Thoracic aorta (tissue), 2 donors: ENCODE results near the gene PHIP. TPM values are rescaled to one million over a fixed set of nuclear protein-coding genes. Genes with fewer than 3 reads are reported as not detected.

Source experiments
- ATAC-seq: fragments of 150-250 bp; one replicate; pipeline ENCODE4 v1.8.0; 2017; ENCODE audit warnings: low read depth; ENCODE audit not compliant: insufficient number of reproducible peaks, low FRiP score
- DNase-seq: peaks from one replicate; pipeline ENCODE4 v3.0.0-alpha.2; 2020; ENCODE audit warnings: low spot score
- H3K27ac ChIP-seq, 2 donors: fragments of 200-600 bp; sonication (generic); 1 replicate in 1 of 2; 2 replicates in 1 of 2; pipeline ENCODE4 v1.5.1; 2016; ENCODE audit warnings: mild to moderate bottlenecking in 2 of 2, moderate library complexity in 2 of 2
- H3K27me3 ChIP-seq: fragments of 200-600 bp; sonication (generic); replicated peaks from 2 replicates; pipeline ENCODE4 v1.6.0; 2016; ENCODE audit warnings: mild to moderate bottlenecking; ENCODE audit not compliant: insufficient read depth
- H3K36me3 ChIP-seq: fragments of 200-600 bp; sonication (generic); one replicate; pipeline ENCODE4 v1.5.1; 2016
- H3K4me1 ChIP-seq, 2 donors: fragments of 200-600 bp; sonication (generic); 1 replicate in 1 of 2; 2 replicates in 1 of 2; pipeline versions ENCODE4 v1.5.1 to v1.6.0; 2016; ENCODE audit warnings: low read depth in 2 of 2, mild to moderate bottlenecking in 1 of 2; ENCODE audit not compliant: control insufficient read depth in 1 of 2
- H3K4me3 ChIP-seq: fragments of 200-600 bp; sonication (generic); 2 replicates; pipeline ENCODE4 v1.5.1; 2016; ENCODE audit warnings: mild to moderate bottlenecking
- H3K9me3 ChIP-seq: fragments of 200-600 bp; sonication (generic); 2 replicates; pipeline ENCODE4 v1.5.1; 2016
- total RNA-seq, 2 donors: library from RNA; depleted of rRNA; stranded (reverse); fragments of >200 nt; gene quantifications; one replicate each; pipeline versions ENCODE4 v1.1.0 to v1.2.3, GENCODE V29; 2016
- TF ChIP-seq, protein P1 (sequence below): fragments of 200-600 bp; sonication (generic); IDR thresholded peaks from one replicate; pipeline ENCODE4 v1.5.1; 2019; ENCODE audit warnings: antibody characterized with exemption

Gene PHIP
- total RNA-seq, 2 donors from 2014 or later, result 25.0 to 35.6 TPM

DNA sequence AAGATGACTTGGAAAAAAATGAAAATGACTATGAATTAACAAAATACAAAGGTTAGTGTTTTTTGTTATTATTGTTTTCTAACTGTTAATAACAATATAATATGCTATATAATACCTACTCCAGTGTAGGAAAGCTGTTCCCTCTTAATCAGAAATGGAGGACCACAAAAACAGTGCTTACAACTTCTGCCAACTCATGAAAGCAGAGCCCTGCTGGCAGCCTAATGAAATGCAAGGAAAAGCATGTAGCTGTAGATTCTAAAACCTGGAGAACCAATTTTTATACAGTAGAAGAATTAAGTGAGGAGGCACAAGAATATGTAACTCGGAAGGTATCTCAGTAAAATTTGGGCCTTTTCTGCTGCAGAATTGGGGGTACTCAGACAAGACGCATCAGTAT is 29.4 kb downstream of the PHIP start:
- ATAC-seq, result no peak
- DNase-seq, result no peak
- H3K4me3 ChIP-seq, result no peak overlapping the region
- H3K36me3 ChIP-seq, result peaks cover 12% of the 10 kb centered on the region
- TF ChIP-seq, protein P1, sequence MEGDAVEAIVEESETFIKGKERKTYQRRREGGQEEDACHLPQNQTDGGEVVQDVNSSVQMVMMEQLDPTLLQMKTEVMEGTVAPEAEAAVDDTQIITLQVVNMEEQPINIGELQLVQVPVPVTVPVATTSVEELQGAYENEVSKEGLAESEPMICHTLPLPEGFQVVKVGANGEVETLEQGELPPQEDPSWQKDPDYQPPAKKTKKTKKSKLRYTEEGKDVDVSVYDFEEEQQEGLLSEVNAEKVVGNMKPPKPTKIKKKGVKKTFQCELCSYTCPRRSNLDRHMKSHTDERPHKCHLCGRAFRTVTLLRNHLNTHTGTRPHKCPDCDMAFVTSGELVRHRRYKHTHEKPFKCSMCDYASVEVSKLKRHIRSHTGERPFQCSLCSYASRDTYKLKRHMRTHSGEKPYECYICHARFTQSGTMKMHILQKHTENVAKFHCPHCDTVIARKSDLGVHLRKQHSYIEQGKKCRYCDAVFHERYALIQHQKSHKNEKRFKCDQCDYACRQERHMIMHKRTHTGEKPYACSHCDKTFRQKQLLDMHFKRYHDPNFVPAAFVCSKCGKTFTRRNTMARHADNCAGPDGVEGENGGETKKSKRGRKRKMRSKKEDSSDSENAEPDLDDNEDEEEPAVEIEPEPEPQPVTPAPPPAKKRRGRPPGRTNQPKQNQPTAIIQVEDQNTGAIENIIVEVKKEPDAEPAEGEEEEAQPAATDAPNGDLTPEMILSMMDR, result no peak
- H3K9me3 ChIP-seq, result no peaks in the 10 kb centered on the region
- no peaks in the 10 kb centered on the region for H3K4me1 ChIP-seq
- H3K27ac ChIP-seq, result no peak overlapping the region
- no peaks in the 10 kb centered on the region for H3K27me3 ChIP-seq

- Histone ChIP-seq H3K9me3 (no peaks in the 10 kb centered on the region), H3K36me3 (peaks cover 12% of the 10 kb centered on the region), H3K4me3 (no peak overlapping the region), H3K27ac (no peak overlapping the region), H3K27me3 (no peaks in the 10 kb centered on the region), H3K4me1 (no peaks in the 10 kb centered on the region)
- ATAC-seq (no peak), DNase-seq (no peak)
- TF ChIP-seq, protein P1, result no peak
Observed at GRCh38 chr6:79047072-79047471, 31.0 kb downstream of the PHIP start.

- Histone ChIP-seq H3K36me3 (peaks cover 10% of the 10 kb centered on the region), H3K4me3 (no peak overlapping the region), H3K9me3 (no peaks in the 10 kb centered on the region), H3K27ac (no peak overlapping the region), H3K27me3 (no peaks in the 10 kb centered on the region), H3K4me1 (no peaks in the 10 kb centered on the region)
- TF ChIP-seq, protein P1, result no peak
- no peak for DNase-seq
- ATAC-seq, result no peak
Observed at GRCh38 chr6:79045966-79046365, 32.1 kb downstream of the PHIP start.

- DNase-seq (no peak), ATAC-seq (no peak)
- Histone ChIP-seq H3K36me3 (peaks cover 12% of the 10 kb centered on the region), H3K4me3 (no peak overlapping the region), H3K27ac (no peak overlapping the region), H3K4me1 (no peaks in the 10 kb centered on the region), H3K27me3 (no peaks in the 10 kb centered on the region), H3K9me3 (no peaks in the 10 kb centered on the region)
- TF ChIP-seq, protein P1, result no peak
Observed at GRCh38 chr6:79042799-79043126, 35.3 kb downstream of the PHIP start.

DNA sequence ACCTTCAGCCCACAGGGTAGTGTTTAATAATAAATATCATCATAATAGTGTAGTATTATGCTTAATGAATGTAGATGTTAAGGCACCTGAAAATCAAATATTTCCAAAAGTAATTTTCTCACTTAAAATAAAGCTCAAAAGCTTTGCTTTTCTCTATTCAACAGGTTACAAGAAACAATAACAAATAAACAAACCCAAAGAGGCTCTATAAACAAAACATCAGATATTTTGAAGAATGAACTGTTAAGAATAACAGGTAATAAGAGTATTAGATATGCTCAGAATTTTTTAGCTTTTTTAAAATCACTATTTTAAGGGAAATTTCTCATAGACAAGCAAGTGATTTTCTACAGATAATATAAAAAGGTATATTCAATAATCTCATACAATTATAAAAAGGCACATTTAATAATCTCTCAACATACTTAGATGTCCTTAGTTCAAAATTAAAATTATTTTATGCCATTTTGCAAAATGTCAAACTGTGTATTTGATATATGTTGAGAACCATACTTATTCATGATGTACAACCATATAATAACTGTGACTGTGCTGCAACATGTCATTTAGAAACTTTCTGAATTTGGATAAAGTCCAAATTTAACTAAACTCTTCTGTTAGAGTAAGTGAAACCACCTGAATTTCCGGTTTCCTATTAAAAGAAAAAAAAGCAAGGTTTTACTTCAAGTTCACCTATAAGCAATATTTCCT is 35.8 kb downstream of the PHIP start:
- Histone ChIP-seq H3K4me1 (no peaks in the 10 kb centered on the region), H3K27me3 (no peaks in the 10 kb centered on the region), H3K9me3 (no peaks in the 10 kb centered on the region), H3K4me3 (no peak overlapping the region), H3K27ac (no peak overlapping the region), H3K36me3 (peaks cover 15% of the 10 kb centered on the region)
- DNase-seq (no peak), ATAC-seq (no peak)
- TF ChIP-seq, protein P1, result no peak
